ENCODE results near the gene DACT3.

DACT3 gene

GRCh38 chr19:46698395-46699321 lies 37.7 kb upstream of the DACT3 start:
- no peak overlapping the region for H2AFZ ChIP-seq (ENCODE audit: low read depth, low read length)
- H3K27ac ChIP-seq (ENCODE audit: low read length), result no peak overlapping the region
- peaks cover 45% of the 10 kb centered on the region for H3K36me3 ChIP-seq (replicated peaks; ENCODE audit: low read depth, low read length)
- H4K20me1 ChIP-seq (ENCODE audit: insufficient read depth, low read length), result 0 out of 2 replicates have a peak, but pooled peaks cover 4% of the 10 kb centered on the region
- H3K27me3 ChIP-seq (ENCODE audit: low read depth, low read length), result no peaks in the 10 kb centered on the region
- no peak overlapping the region for H3K4me3 ChIP-seq (ENCODE audit: low read length)
- H3K9ac ChIP-seq (ENCODE audit: low read length), result no peak overlapping the region
- TF ChIP-seq CTCF (IDR thresholded peaks at IDR 0.05; ENCODE audit: low read depth, low read length) (no peak), EZH2phosphoT487 (IDR thresholded peaks at IDR 0.05; ENCODE audit: low read depth) (no peak)
- H3K79me2 ChIP-seq (ENCODE audit: low read length), result no peaks in the 10 kb centered on the region
- H3K4me2 ChIP-seq (ENCODE audit: low read length), result no peak overlapping the region
- H3K9me3 ChIP-seq (ENCODE audit: insufficient read depth, low read length), result no peaks in the 10 kb centered on the region
- H3K4me1 ChIP-seq (ENCODE audit: low read length), result no peaks in the 10 kb centered on the region

GRCh38 chr19:46697204-46697960 lies 36.4 kb upstream of the DACT3 start:
- Histone ChIP-seq H3K9ac (ENCODE audit: low read length) (no peak overlapping the region), H3K4me3 (ENCODE audit: low read length) (no peak overlapping the region), H3K4me2 (ENCODE audit: low read length) (no peak overlapping the region), H3K4me1 (ENCODE audit: low read length) (no peaks in the 10 kb centered on the region), H2AFZ (ENCODE audit: low read depth, low read length) (no peak overlapping the region), H3K79me2 (ENCODE audit: low read length) (no peaks in the 10 kb centered on the region), H3K27me3 (ENCODE audit: low read depth, low read length) (no peaks in the 10 kb centered on the region), H3K36me3 (replicated peaks; ENCODE audit: low read depth, low read length) (peaks cover 51% of the 10 kb centered on the region), H3K27ac (ENCODE audit: low read length) (no peak overlapping the region), H3K9me3 (ENCODE audit: insufficient read depth, low read length) (no peaks in the 10 kb centered on the region), H4K20me1 (ENCODE audit: insufficient read depth, low read length) (0 out of 2 replicates have a peak, but pooled peaks cover 4% of the 10 kb centered on the region)
- TF ChIP-seq EZH2phosphoT487 (IDR thresholded peaks at IDR 0.05; ENCODE audit: low read depth) (no peak), CTCF (IDR thresholded peaks at IDR 0.05; ENCODE audit: low read depth, low read length) (no peak)

GRCh38 chr19:46696866-46697203 lies 35.9 kb upstream of the DACT3 start:
- no peaks in the 10 kb centered on the region for H3K79me2 ChIP-seq (ENCODE audit: low read length)
- no peak for TF ChIP-seq EZH2phosphoT487 (IDR thresholded peaks at IDR 0.05; ENCODE audit: low read depth)
- no peak overlapping the region for H2AFZ ChIP-seq (ENCODE audit: low read depth, low read length)
- H3K9ac ChIP-seq (ENCODE audit: low read length), result no peak overlapping the region
- H3K9me3 ChIP-seq (ENCODE audit: insufficient read depth, low read length), result no peaks in the 10 kb centered on the region
- no peak overlapping the region for H3K27ac ChIP-seq (ENCODE audit: low read length)
- H3K36me3 ChIP-seq (replicated peaks; ENCODE audit: low read depth, low read length), result peaks cover 52% of the 10 kb centered on the region
- 0 out of 2 replicates have a peak, but pooled peaks cover 4% of the 10 kb centered on the region for H4K20me1 ChIP-seq (ENCODE audit: insufficient read depth, low read length)
- no peaks in the 10 kb centered on the region for H3K27me3 ChIP-seq (ENCODE audit: low read depth, low read length)
- no peak overlapping the region for H3K4me2 ChIP-seq (ENCODE audit: low read length)
- H3K4me3 ChIP-seq (ENCODE audit: low read length), result no peak overlapping the region
- H3K4me1 ChIP-seq (ENCODE audit: low read length), result no peaks in the 10 kb centered on the region

GRCh38 chr19:46696052-46696451 lies 35.1 kb upstream of the DACT3 start:
- no peaks in the 10 kb centered on the region for H3K79me2 ChIP-seq (ENCODE audit: low read length)
- TF ChIP-seq CTCF (IDR thresholded peaks at IDR 0.05; ENCODE audit: low read depth, low read length), result no peak
- TF ChIP-seq EZH2phosphoT487 (IDR thresholded peaks at IDR 0.05; ENCODE audit: low read depth), result no peak
- H3K27ac ChIP-seq (ENCODE audit: low read length), result no peak overlapping the region
- no peak overlapping the region for H2AFZ ChIP-seq (ENCODE audit: low read depth, low read length)
- H3K36me3 ChIP-seq (replicated peaks; ENCODE audit: low read depth, low read length), result peaks cover 57% of the 10 kb centered on the region
- H3K4me2 ChIP-seq (ENCODE audit: low read length), result no peak overlapping the region
- no peaks in the 10 kb centered on the region for H3K27me3 ChIP-seq (ENCODE audit: low read depth, low read length)
- 0 out of 2 replicates have a peak, but pooled peaks cover 4% of the 10 kb centered on the region for H4K20me1 ChIP-seq (ENCODE audit: insufficient read depth, low read length)
- no peak overlapping the region for H3K9ac ChIP-seq (ENCODE audit: low read length)
- H3K9me3 ChIP-seq (ENCODE audit: insufficient read depth, low read length), result no peaks in the 10 kb centered on the region
- H3K4me1 ChIP-seq (ENCODE audit: low read length), result no peaks in the 10 kb centered on the region
- H3K4me3 ChIP-seq (ENCODE audit: low read length), result no peak overlapping the region
